Measurements from ENCODE around the gene GALNTL6.

DNA sequence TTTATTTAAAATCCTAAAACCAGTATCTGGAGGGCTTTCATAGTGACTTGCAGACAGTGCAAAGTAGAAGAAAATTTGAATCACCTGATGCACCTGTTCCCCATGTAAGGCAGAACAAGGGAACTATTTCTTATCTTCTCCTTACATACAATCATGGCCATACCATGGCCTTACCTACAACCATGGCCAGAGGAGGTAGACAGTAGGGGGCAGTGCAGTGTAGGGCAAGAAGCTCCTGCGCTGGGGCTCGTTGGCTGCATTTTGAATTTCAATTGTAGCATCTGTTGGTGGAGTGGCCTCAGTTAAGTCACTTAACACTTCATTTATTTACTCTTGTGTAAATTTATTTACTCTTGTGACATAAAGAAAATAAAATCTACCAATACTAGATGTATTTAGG is 33.0 kb downstream of the GALNTL6 start:
- TF ChIP-seq, protein P1, sequence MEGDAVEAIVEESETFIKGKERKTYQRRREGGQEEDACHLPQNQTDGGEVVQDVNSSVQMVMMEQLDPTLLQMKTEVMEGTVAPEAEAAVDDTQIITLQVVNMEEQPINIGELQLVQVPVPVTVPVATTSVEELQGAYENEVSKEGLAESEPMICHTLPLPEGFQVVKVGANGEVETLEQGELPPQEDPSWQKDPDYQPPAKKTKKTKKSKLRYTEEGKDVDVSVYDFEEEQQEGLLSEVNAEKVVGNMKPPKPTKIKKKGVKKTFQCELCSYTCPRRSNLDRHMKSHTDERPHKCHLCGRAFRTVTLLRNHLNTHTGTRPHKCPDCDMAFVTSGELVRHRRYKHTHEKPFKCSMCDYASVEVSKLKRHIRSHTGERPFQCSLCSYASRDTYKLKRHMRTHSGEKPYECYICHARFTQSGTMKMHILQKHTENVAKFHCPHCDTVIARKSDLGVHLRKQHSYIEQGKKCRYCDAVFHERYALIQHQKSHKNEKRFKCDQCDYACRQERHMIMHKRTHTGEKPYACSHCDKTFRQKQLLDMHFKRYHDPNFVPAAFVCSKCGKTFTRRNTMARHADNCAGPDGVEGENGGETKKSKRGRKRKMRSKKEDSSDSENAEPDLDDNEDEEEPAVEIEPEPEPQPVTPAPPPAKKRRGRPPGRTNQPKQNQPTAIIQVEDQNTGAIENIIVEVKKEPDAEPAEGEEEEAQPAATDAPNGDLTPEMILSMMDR (IDR thresholded peaks at IDR 0.05), result no peak
- TF ChIP-seq POLR2A (IDR thresholded peaks at IDR 0.05), result no peak

All from lower leg skin (tissue), 3 donors.